ENCODE results near the gene LEMD2. TPM values are rescaled to one million over a fixed set of nuclear protein-coding genes. Genes with fewer than 3 reads are reported as not detected.

The LEMD2 gene
- polyA plus RNA-seq, 1 of the 3 experiments (the other 2 are of a cell fraction) = 56.5 TPM

DNA sequence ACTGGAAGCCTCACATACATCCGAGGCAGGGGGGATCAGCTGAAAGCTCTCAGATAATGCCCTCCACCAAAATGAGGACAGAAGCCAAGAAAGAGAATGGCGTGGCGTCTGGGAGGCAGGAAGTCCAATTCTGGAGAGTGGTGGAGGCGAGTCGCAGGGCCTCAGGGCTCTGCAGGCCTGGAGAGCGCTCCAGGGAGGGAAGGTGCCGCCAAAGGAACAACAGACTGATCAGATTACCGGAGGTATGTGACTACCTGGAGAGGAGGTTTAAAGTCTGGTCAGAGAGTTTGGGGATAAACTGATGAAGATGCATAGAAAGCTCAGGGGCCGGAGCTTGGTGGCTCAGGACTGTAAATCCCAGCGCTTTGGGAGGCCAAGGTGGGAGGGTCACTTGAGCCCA is 31.0 kb downstream of the LEMD2 start (continued):
- no peak for TF ChIP-seq RXRA (IDR thresholded peaks at IDR 0.05; ENCODE audit: borderline replicate concordance, low read depth)

DNA sequence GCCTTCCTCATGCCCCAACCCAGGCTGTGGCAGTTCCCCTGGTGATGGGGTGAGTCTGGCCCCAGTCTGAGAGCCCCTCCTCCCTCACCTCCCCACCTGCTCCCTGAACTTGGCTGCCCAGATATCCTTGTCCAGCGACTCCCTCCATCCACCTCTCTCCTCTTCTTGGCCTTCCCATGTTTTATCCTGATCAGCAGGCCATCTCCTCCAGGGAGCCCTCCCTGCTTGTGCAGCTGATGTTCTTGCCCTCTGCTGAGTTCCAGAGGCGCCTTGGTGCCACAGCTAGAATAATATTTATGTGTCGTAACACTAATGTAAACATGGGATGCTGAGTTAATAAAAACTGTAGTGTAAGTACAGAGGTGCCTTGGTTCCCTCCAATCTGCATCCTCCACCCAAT is 31.8 kb downstream of the LEMD2 start:
- CTCF ChIA-PET = interaction anchor here (1.1 to 7.6 kb wide), 6 partner anchors 10 to 398 kb away, joined by 3 to 116 read pairs (median 7); partner anchors contain the start of genes IP6K3 and UQCC2

DNA sequence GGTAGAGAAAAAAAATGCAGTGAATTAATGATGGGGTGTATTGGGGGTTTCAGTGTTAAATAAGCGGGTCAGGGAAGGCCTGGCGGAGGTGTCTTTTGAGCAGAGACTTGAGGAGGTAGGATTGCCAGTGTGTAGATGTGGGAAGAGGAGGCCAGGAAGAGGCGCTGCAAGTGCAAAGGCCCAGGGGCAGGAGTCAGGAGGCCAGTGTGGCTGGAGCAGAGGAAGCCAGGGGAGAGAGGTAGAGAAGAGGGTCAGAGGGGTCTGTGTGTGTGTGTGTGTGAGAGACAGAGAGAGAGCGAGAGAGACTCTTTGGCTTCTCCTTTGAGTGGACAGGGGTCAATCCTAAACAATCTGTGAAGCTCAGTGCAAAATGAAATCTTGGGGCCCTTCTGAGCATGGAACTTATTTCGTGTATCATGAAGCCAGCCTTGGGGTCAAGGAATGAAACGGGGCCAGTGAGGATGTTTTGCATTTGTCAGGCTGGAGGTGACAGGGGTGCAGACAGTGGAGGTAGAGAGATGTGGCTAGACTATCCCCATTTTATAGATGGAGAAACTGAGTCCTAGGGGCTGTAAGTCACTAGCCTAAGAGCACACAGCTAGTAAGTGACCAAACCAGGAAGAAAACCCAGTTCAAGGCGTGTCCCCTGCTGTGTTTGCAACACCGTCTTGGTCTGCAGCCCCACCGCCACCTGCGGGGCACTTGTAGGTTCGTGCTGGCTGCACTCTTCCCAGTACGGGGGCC is 32.5 kb downstream of the LEMD2 start:
- H3K9me3 ChIP-seq = no peaks in the 10 kb centered on the region
- no peaks in the 10 kb centered on the region for H3K36me3 ChIP-seq (replicated peaks in 1 of 2; ENCODE audit: control insufficient read depth in 1 of 2, insufficient read depth in 2 of 2, low read length in 1 of 2)
- no peak overlapping the region for H2AFZ ChIP-seq (ENCODE audit: low read depth)
- POLR2A ChIA-PET = no interaction called here
- H3K9ac ChIP-seq = no peak overlapping the region
- no peaks in the 10 kb centered on the region for H3K79me2 ChIP-seq (ENCODE audit: insufficient read depth)
- no peak overlapping the region for H3K4me2 ChIP-seq
- no peak overlapping the region for H3K27ac ChIP-seq (ENCODE audit: low read depth in 2 of 2, low read length in 1 of 2)
- H3K4me1 ChIP-seq (ENCODE audit: control insufficient read depth in 1 of 2, insufficient read depth in 2 of 2, low read depth in 1 of 2, low read length in 1 of 2) = peaks cover 0 to 20% of the 10 kb centered on the region in 2 experiments; a peak in 1 of 4 replicates
- no peaks in the 10 kb centered on the region for H3K9me2 ChIP-seq
- H3K27me3 ChIP-seq (ENCODE audit: insufficient read depth) = no peaks in the 10 kb centered on the region
- CTCF ChIA-PET = interaction anchor here (2.0 to 5.2 kb wide), 2 partner anchors 12 to 15 kb away, joined by 10 to 39 read pairs; no protein-coding TSS in a partner anchor
- H3F3A ChIP-seq (replicated peaks; ENCODE audit: insufficient read depth) = no peaks in the 10 kb centered on the region
- no peaks in the 10 kb centered on the region for H4K20me1 ChIP-seq (ENCODE audit: insufficient read depth)
- DNase-seq = no peak
- no peak overlapping the region for H3K4me3 ChIP-seq (ENCODE audit: low read depth in 2 of 2, low read length in 1 of 2)
- WGBS (ENCODE audit: low lambda C conversion rate) = 77% methylated on average over 12 of the region's 12 CpGs
- TF ChIP-seq NFIC (IDR thresholded peaks at IDR 0.05; ENCODE audit: borderline replicate concordance) = no peak
- TF ChIP-seq, protein P1, sequence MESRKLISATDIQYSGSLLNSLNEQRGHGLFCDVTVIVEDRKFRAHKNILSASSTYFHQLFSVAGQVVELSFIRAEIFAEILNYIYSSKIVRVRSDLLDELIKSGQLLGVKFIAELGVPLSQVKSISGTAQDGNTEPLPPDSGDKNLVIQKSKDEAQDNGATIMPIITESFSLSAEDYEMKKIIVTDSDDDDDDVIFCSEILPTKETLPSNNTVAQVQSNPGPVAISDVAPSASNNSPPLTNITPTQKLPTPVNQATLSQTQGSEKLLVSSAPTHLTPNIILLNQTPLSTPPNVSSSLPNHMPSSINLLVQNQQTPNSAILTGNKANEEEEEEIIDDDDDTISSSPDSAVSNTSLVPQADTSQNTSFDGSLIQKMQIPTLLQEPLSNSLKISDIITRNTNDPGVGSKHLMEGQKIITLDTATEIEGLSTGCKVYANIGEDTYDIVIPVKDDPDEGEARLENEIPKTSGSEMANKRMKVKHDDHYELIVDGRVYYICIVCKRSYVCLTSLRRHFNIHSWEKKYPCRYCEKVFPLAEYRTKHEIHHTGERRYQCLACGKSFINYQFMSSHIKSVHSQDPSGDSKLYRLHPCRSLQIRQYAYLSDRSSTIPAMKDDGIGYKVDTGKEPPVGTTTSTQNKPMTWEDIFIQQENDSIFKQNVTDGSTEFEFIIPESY (IDR thresholded peaks at IDR 0.05; ENCODE audit: borderline replicate concordance, low read depth) = no peak
- TF ChIP-seq NRF1 (IDR thresholded peaks at IDR 0.05; ENCODE audit: low read depth, low read length) = no peak
- TF ChIP-seq, protein P2, sequence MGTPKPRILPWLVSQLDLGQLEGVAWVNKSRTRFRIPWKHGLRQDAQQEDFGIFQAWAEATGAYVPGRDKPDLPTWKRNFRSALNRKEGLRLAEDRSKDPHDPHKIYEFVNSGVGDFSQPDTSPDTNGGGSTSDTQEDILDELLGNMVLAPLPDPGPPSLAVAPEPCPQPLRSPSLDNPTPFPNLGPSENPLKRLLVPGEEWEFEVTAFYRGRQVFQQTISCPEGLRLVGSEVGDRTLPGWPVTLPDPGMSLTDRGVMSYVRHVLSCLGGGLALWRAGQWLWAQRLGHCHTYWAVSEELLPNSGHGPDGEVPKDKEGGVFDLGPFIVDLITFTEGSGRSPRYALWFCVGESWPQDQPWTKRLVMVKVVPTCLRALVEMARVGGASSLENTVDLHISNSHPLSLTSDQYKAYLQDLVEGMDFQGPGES (IDR thresholded peaks at IDR 0.05; ENCODE audit: low read depth, low read length) = no peak
- TF ChIP-seq, protein P3, sequence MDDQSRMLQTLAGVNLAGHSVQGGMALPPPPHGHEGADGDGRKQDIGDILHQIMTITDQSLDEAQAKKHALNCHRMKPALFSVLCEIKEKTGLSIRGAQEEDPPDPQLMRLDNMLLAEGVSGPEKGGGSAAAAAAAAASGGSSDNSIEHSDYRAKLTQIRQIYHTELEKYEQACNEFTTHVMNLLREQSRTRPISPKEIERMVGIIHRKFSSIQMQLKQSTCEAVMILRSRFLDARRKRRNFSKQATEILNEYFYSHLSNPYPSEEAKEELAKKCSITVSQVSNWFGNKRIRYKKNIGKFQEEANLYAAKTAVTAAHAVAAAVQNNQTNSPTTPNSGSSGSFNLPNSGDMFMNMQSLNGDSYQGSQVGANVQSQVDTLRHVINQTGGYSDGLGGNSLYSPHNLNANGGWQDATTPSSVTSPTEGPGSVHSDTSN (IDR thresholded peaks at IDR 0.05) = no peak
- no peak for TF ChIP-seq EZH2phosphoT487 (IDR thresholded peaks at IDR 0.05; ENCODE audit: borderline replicate concordance, low read depth)
- no peak for TF ChIP-seq GATA2 (CRISPR knock-in tag; IDR thresholded peaks at IDR 0.05)
- TF ChIP-seq, protein P4, sequence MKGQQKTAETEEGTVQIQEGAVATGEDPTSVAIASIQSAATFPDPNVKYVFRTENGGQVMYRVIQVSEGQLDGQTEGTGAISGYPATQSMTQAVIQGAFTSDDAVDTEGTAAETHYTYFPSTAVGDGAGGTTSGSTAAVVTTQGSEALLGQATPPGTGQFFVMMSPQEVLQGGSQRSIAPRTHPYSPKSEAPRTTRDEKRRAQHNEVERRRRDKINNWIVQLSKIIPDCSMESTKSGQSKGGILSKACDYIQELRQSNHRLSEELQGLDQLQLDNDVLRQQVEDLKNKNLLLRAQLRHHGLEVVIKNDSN (IDR thresholded peaks at IDR 0.05; ENCODE audit: borderline replicate concordance, low read depth) = no peak
- no peak for TF ChIP-seq ELF1 (IDR thresholded peaks at IDR 0.05)
- TF ChIP-seq FOXM1 (IDR thresholded peaks at IDR 0.05; ENCODE audit: low read depth) = no peak
- TF ChIP-seq, protein P5, sequence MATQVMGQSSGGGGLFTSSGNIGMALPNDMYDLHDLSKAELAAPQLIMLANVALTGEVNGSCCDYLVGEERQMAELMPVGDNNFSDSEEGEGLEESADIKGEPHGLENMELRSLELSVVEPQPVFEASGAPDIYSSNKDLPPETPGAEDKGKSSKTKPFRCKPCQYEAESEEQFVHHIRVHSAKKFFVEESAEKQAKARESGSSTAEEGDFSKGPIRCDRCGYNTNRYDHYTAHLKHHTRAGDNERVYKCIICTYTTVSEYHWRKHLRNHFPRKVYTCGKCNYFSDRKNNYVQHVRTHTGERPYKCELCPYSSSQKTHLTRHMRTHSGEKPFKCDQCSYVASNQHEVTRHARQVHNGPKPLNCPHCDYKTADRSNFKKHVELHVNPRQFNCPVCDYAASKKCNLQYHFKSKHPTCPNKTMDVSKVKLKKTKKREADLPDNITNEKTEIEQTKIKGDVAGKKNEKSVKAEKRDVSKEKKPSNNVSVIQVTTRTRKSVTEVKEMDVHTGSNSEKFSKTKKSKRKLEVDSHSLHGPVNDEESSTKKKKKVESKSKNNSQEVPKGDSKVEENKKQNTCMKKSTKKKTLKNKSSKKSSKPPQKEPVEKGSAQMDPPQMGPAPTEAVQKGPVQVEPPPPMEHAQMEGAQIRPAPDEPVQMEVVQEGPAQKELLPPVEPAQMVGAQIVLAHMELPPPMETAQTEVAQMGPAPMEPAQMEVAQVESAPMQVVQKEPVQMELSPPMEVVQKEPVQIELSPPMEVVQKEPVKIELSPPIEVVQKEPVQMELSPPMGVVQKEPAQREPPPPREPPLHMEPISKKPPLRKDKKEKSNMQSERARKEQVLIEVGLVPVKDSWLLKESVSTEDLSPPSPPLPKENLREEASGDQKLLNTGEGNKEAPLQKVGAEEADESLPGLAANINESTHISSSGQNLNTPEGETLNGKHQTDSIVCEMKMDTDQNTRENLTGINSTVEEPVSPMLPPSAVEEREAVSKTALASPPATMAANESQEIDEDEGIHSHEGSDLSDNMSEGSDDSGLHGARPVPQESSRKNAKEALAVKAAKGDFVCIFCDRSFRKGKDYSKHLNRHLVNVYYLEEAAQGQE (IDR thresholded peaks at IDR 0.05; ENCODE audit: low read depth, low read length) = no peak
- TF ChIP-seq SMC3 (IDR thresholded peaks at IDR 0.05; ENCODE audit: low read depth, low read length) = no peak
- TF ChIP-seq YY1 (IDR thresholded peaks at IDR 0.05; ENCODE audit: low read depth) = no peak

More for the DNA sequence above, 31.8 kb downstream of the LEMD2 start:
- no peak for TF ChIP-seq RXRA (IDR thresholded peaks at IDR 0.05; ENCODE audit: borderline replicate concordance, low read depth)
- no peak for TF ChIP-seq CHD2 (IDR thresholded peaks at IDR 0.05; ENCODE audit: low read length, partially characterized antibody)
- TF ChIP-seq FOXJ3 (CRISPR knock-in tag; IDR thresholded peaks at IDR 0.05) = no peak
- no peak for TF ChIP-seq JUND (IDR thresholded peaks at IDR 0.05)
- no peak for TF ChIP-seq TEAD4 (IDR thresholded peaks at IDR 0.05; ENCODE audit: borderline replicate concordance, insufficient read depth)
- no peak for TF ChIP-seq FOSL2 (IDR thresholded peaks at IDR 0.05; ENCODE audit: borderline replicate concordance, low read depth)
- Histone ChIP-seq H3K4me3 (ENCODE audit: low read depth in 2 of 2, low read length in 1 of 2) (no peak overlapping the region), H3K4me1 (ENCODE audit: control insufficient read depth in 1 of 2, insufficient read depth in 2 of 2, low read depth in 1 of 2, low read length in 1 of 2) (peaks cover 0 to 20% of the 10 kb centered on the region in 2 experiments; a peak in 1 of 4 replicates), H3K9me2 (no peaks in the 10 kb centered on the region), H3K9ac (no peak overlapping the region), H3K36me3 (replicated peaks in 1 of 2; ENCODE audit: control insufficient read depth in 1 of 2, insufficient read depth in 2 of 2, low read length in 1 of 2) (no peaks in the 10 kb centered on the region), H2AFZ (ENCODE audit: low read depth) (no peak overlapping the region), H3K9me3 (no peaks in the 10 kb centered on the region), H3K27me3 (ENCODE audit: insufficient read depth) (no peaks in the 10 kb centered on the region), H3F3A (replicated peaks; ENCODE audit: insufficient read depth) (no peaks in the 10 kb centered on the region), H3K4me2 (no peak overlapping the region), H4K20me1 (ENCODE audit: insufficient read depth) (no peaks in the 10 kb centered on the region), H3K79me2 (ENCODE audit: insufficient read depth) (no peaks in the 10 kb centered on the region), H3K27ac (ENCODE audit: low read depth in 2 of 2, low read length in 1 of 2) (no peak overlapping the region)
- DNase-seq = no peak
- POLR2A ChIA-PET = no interaction called here
- WGBS (ENCODE audit: low lambda C conversion rate) = 62% methylated on average over 3 of the region's 3 CpGs
